ENCODE measurements around the gene PIK3C3.

Gene PIK3C3

GRCh38 chr18:42126586-42126985, 171.6 kb downstream of the PIK3C3 start:
- DNase-seq = no peak
- no peak for TF ChIP-seq GATA1 (IDR thresholded peaks at IDR 0.05; ENCODE audit: low read depth, low read length)
- no peak for TF ChIP-seq POLR2A (IDR thresholded peaks at IDR 0.05; ENCODE audit: low read length)

- TF ChIP-seq POLR2A (IDR thresholded peaks at IDR 0.05; ENCODE audit: low read length) (no peak), GATA1 (IDR thresholded peaks at IDR 0.05; ENCODE audit: low read depth, low read length) (no peak)
Observed at GRCh38 chr18:42131066-42131929, 176.3 kb downstream of the PIK3C3 start.

GRCh38 chr18:42131930-42132244, 176.9 kb downstream of the PIK3C3 start:
- no peak for TF ChIP-seq POLR2A (IDR thresholded peaks at IDR 0.05; ENCODE audit: low read length)
- no peak for TF ChIP-seq GATA1 (IDR thresholded peaks at IDR 0.05; ENCODE audit: low read depth, low read length)
- no peak for DNase-seq

More at GRCh38 chr18:42131066-42131929, 176.3 kb downstream of the PIK3C3 start:
- DNase-seq = no peak

Data from erythroblast (primary cell).